SIG-M5 treated with dmso at 0.1 percent for 504 hours (cell line): ENCODE measurements around the gene FAM193A.

ENCODE experiments used
- DNase-seq: peaks from one replicate; lab custom pipeline; 2025; ENCODE audit not compliant: unreplicated experiment; lab: John Stamatoyannopoulos, UW

Gene FAM193A, protein sequence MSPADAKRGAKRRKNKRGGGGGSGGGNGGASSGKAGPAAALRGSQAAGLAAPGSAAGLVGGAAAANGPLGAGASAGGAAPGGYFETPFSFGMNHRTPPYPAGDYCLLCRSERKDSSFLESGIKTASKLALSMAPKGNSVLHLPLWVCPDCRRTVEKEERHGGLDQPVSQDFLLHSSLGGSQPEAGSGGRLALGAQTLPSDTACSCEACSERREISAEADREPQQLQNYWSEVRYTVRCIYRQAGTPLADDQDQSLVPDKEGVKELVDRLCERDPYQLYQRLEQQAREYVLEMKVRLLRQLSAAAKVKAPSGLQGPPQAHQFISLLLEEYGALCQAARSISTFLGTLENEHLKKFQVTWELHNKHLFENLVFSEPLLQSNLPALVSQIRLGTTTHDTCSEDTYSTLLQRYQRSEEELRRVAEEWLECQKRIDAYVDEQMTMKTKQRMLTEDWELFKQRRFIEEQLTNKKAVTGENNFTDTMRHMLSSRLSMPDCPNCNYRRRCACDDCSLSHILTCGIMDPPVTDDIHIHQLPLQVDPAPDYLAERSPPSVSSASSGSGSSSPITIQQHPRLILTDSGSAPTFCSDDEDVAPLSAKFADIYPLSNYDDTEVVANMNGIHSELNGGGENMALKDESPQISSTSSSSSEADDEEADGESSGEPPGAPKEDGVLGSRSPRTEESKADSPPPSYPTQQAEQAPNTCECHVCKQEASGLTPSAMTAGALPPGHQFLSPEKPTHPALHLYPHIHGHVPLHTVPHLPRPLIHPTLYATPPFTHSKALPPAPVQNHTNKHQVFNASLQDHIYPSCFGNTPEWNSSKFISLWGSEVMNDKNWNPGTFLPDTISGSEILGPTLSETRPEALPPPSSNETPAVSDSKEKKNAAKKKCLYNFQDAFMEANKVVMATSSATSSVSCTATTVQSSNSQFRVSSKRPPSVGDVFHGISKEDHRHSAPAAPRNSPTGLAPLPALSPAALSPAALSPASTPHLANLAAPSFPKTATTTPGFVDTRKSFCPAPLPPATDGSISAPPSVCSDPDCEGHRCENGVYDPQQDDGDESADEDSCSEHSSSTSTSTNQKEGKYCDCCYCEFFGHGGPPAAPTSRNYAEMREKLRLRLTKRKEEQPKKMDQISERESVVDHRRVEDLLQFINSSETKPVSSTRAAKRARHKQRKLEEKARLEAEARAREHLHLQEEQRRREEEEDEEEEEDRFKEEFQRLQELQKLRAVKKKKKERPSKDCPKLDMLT (N-terminal part only)

DNA sequence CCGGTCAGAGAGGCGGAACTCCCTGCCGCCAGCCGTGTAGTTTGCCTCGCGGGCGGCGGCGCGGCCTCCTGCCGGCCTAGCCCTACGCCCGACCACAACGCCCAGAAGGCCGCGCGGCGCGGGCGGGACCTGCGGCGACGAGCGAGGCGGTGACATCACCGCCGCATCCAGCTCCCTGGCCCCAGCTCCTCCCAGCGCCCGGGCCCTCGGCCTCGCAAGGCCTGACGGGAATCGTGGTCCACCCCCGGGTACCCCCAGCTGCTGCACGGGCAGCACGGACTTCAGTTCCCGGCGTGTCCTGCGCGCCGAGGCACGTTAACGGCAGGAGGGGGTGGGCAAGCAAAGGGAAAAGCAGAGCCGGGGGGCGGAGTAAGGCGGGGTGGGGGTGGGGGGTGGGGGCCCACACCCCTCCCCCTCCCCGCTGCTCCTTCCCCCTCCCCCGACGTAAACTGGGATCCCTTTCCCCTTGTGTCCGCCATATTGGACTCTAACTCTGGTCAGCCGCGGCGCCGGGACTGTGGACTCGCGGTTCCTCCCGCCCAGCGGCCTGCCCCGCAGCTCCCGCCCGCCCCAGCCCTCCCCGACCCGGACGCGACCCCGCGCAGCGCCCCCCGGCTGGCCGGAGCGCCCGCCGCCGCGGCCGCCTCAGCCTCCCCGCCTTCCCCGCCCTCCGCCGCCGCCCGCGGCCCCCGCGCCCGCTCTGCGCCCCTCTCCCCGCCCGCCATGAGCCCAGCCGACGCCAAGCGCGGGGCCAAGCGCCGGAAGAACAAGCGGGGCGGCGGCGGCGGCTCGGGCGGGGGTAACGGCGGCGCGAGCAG, at the start of gene FAM193A:
Gene FAM193A, plus strand, starts transcription at position 455 of the 818 bp plus-strand sequence. Its CDS starts 269 bp downstream, at position 724.
- peak; percentile 91 for DNase-seq

DNA sequence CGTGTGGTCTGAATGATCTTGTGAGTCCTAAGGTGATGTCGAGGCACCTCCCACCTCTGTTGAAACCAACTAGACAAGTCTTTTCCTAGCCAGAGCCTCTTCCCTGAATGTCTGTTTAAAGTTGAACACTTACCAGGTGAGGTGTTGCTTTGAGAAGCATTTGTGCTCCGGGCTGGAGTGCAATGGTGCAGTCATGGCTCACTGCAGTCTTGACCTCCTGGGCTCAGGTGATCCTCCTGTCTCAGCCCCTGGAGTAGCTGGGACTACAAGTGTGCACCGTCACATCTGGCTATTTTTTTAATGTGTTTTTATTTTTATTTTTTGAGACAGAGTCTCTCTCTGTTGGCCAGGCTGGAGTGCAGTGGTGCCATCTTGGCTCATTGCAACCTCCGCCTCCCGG, 49.5 kb upstream of the FAM193A start:
- no peak for DNase-seq

DNA sequence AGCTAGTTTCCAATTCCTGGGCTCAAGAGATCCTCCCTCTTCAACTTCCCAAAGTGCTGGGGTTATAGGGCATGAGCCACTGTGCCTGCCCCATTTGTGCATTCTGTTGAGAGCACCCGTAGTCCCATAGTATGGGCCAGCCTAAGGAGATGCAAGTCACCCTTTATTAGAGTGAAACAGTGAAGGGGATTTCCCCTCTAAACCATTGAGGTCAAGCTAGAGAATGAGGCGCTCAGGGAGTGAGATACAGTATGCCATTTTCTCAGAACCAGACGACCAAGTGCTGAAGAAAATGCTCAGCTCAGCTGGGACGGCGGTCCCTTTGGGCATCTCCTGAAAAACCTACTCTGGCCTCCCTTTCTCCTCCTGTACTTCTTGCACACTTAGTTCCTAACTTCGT, 48.8 kb upstream of the FAM193A start:
- no peak for DNase-seq

DNA sequence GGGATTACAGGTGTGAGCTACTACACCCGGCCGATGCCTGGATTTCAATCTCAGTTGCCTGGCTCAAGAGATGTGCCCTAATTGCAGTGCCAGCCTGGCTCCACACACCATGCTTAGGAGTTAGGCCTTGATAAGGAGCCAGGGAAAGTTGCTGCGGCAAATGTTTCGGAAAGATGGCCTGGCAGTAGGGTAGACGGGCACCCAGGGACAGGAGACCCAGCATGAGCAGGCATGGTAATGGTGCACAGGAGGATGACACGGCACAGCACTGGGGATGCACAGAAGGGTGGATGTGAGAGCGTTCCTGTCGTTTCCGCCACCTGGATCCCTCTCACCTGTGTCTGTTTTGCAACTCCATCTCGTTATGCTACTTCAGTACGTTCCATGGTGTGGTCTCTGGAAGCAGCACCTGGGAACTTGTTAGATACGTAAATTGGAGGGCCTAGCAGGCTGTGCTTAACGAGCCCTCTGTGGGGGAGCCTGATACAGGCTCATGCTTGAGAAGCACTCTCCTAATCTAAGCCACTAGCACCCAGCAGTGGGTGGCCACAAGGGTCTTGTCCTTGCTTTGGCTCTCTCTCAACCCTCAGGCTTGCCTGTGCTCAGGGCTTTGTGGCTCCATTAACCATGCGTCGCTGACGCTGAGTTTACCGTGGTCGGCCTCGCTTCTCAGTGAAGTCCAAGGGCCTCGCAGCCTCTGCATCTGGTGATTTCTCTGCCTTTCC, 47.2 kb upstream of the FAM193A start:
- no peak for DNase-seq

DNA sequence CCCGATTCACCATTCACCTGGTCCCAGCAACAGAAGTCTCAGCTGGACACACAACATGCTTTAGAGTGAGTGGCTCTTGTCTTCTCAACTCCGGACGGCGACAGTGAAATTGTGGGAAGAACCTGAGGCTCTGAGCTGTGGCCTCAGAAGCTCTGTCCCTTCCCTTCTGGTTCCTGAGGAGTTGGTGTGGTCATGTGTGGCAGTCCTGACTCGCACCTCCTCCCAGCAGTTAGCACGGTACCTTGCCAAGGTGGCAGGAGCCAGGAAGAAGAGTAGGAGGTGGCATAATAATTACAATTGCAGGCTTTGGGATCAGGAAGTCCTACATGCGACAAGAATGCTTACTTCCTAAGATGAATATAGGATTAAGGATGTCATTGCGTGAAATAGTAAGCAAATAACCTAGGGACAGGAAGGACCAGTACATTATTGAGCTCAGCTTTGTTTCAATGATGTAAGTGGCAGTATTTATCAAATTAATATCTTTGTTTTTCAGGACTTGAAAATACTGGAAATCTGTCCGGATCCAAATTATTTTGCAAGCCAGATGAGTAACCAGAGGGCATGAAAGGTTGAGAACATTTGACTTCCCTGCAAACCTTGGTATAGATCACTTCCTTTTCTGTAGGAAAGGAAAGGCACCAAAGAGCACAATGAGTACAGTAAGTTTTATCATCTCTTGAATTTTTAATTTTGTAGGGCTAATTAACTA, 46.5 kb upstream of the FAM193A start:
- DNase-seq = no peak

DNA sequence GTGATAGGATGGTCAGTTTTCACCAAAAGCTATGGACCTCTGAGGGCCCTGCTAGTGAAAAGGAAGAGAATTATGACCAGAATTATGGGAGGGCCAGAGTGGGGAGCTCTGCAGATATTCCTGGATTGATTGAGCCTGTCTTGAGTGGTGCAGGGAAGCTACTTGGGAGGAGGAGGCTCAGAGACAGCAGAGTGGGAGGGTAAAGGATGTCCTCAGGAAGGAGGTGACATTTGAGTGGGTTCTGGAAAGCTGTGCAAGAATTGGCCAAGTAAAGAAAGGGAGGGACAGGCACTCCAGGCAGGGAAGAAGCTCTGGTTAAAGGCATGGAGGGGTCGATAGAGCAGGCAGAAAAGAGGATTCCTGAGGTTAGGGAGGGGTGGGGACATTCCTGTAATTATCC, 43.5 kb upstream of the FAM193A start:
- no peak for DNase-seq

DNA sequence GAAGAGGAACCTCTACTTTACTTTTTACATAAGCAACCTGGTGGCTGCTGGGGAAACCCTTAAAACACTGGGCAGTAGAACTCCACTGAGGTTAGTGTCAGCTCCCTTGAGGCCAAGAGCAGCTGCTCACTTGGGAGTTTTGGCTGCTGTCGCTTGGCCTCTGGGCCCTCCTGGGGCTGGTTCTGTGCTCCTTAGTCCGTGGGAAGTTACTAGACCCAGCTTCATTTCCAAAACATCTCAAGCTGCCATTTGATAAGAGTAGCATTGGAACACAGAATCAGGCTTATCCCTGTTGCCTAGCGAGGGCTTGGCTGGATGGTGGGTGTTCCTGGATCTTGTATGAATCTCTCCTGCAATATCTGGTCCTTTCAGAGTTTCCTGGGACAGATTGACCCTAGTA, 41.5 kb upstream of the FAM193A start:
- no peak for DNase-seq

DNA sequence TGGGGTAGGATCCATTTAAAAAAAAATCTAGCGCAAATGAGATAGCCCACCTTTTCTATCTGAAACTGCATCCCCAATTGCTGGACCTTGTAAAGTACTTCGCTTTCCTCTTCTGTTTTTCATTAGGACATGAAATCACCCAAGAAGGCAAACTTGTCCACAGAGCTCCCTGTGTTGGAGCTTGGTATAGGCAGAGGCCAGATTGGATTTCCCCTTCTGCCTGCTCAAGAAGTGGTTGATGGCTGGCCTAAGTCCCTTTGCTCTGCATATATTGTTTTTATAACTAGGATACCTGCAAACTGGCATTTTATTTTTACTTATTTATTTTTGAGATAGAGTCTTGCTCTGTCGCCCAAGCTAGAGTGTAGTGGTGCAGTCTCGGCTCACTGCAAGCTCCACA, 39.1 kb upstream of the FAM193A start:
- DNase-seq = no peak

DNA sequence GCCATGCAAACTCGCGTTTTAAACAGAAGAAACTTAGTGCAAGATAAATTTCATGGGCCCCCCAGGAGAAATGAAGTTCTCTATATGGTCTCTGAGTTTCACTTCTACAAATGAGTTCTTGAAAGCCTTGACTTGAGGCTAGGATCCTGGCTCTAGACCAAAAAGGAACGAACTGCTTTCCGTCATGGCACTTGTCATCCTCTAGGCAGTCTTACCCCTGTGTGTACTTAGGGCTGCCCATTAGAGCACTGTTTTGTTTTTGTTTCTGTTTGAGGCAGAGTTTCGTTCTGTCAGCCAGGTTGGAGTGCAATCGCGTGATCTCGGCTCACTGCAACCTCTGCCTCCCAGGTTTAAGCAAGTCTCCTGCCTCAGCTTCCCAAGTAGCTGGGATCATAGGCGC, 38.5 kb upstream of the FAM193A start:
- peak; percentile 85 for DNase-seq

DNA sequence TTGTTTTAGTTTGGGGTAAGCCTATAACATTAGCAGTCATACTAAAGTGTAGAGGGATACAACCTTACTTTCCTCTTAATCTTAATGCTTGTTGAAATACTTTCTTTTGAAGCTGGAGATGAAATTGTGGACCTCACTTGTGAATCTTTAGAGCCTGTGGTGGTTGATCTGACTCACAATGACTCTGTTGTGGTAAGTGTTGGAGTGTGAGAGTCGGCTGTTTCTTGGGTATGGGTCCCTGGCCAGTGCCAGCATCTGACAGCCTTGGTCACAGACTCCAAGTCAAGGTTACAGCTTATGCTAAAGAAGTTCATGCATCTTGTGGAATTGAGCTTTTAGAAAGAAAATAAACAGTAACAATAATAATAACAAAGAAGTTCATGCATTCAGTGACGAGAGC, 35.9 kb upstream of the FAM193A start:
- no peak for DNase-seq

DNA sequence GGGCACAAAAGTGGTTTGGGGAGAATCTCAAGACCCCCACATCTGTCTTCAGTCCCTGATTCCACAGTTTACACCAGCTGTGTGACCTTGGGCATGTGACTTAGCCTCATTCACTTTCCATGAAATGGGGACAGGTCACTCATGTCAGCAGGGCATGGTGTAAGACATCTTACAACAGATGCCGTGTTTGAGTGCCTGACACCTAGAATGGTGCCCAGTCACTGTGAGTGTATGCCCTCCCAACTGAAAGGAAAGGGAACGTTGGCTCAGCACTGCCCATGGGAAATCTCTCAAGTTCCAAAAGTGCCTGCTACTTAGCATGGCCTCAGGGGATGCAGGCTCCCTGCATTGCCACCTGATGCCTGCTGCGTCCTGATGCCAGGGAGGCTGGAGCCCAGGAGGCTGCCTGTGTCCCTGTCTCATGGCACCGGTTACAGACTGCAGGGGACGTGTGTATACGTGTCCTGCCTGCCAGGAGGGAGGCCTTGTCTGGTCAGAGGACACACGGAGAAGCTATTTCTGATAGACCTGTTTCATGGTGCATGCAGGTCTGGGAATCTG, 35.3 kb upstream of the FAM193A start:
- DNase-seq = no peak

DNA sequence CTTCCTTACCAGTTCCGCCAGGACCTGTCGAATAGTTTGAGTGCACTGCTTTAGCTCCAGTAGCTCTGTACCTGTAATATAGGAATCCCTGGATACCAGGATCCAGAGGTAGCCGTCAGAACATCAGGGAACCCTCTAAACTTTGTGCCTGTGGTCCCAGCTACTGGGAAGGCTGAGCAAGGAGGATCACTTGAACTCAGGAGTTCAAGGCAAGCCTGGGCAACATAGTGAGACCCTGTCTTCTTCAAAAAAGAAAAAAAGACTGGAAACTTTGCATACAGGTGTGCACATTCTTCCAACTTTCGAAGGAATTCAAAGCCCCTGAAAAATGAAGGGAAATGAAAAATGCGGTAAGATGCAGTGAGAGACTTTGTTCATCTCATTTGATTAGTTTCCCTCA, 32.6 kb upstream of the FAM193A start:
- DNase-seq = no peak

DNA sequence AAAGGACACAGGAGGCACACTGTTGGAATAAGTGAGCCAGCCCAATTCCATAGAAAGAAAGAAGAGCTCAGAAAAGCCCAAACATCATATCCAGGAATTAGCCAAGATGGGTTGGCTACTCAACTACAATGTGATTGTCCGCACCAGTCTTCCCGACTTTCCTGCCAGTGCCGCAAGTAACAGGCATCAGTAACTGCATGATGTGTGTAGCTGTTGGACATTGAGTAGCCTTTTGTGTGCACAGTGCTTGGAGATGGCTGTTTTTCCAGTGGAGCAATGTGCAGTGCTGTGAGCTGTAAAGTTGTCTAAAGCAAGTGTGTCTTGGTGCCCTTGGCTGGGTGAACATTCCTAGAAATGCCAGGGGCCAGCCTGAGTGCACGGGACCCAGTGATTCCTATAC, 29.2 kb upstream of the FAM193A start:
- DNase-seq = no peak

DNA sequence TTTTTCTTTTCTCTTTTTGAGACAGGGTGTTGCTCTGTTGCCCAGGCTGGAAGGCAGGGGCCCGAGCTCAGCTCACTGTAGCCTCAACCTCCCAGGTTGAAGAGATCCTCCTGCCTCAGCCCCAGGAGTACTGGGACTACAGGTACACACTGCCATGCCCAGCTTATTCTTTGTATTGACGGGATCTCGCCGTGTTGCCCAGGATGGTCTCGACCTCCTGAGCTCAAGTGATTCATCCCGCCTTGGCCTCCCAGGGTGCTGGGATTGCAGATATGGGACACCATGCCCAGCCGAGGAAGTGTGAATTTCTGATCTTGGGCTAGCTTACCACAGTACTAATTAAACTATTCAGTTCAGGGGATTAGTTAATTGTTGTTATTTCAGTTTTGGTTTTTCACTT, 28.6 kb upstream of the FAM193A start:
- DNase-seq = no peak

DNA sequence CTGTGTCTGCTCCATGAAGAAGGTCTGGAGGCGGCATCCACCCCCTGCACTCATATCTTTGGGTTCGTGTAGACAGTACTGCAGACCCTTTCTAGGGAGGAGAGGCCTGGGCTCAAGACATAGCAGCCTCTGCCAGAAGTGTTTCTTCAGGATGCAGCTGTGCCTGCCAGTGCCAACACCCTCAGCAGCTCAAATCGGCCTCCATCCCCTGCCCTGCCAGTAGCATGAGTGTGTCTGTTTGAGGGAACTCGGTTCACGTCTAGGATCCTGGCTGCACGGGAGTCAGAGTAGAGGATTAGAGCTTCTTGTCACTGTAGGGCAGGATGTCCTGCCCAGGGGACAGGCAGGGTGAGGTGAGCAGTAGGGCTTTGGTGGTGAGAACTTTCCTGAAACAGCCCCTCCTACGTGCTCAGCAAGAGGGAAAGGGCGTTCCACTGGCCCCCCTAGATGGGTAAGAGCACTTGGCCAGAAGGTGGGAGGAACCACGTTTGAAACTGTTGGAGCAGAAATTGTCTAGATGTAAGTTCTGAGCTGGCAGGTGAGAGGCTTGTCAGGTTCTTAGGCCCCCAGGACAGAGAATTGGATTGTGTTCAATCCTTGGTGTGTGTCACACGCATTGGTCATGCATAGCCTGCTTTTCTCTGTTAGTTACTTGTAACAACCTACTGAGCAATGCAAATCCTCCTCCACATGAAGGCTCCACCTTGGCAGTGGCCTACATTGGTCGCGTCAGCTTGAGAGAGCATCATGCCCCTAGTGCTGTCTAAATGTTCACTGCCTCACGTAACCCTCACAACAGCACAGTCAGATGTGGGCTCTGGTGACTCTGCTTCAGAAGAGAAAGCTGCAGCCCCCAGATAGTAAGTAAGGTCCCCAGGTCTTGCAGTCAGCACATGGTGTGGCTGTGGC, 25.8 kb upstream of the FAM193A start:
- no peak for DNase-seq

DNA sequence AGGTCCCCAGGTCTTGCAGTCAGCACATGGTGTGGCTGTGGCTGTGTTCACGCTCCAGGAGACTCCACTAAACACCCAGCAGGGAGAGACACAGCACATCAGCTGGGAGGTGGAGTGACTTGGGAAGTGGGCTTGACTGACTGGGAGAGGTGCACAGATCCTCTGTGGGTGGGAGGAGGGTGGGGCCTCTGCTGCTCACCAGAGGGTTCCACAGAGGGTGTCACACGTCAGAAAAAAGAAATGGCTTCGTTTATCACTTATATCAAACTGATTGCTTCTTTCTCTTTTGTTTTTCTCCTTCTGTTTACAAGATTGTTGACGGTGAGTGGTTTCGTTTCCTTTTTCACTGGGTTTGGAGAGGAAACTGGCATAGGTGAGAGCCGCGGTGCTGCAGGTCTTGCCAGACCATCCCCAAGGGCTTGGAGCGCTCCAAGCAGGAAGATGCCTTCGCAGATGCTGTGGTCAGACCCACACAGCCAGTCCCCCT, 24.8 kb upstream of the FAM193A start:
- DNase-seq = no peak

DNA sequence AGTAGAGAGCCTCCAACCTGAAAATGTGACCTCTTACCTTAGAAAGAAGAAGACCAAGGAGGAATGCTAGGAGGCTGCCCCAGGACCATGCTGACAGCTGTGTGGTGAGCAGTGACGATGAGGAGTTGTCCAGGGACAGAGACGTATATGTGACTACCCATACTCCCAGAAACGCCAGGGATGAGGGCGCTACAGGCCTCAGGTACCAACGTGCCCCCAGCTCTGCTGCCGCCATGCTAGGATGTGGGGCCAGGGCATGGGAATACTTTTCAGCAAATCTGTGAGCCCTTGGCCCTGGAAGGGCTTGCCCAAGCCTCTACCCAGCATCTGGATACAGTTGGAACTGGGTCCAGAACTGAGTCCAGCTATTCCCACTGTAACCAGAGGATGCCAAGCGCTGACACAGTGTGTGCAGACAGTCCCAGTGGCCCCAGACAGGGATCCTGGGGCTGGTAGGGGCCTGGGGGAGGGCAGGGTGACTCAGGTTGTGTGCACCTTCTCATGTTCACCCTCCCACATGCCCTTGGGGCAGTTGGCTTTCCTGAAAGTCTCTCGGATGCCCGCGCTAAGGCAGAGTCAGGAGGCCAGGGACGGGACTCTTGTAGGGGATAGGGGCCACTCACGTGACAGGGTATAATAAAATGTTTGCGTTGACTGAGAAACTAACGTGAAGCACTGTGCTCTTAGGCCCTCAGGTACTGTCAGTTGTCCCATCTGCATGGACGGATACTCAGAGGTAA, 23.9 kb upstream of the FAM193A start:
- DNase-seq = no peak
